DOHH2 (cell line): Measurements from ENCODE around the gene NR4A3.

Experiments
- EZH2phosphoT487 ChIP-seq: fragments of 200-600 bp; sonication (generic); IDR thresholded peaks from 2 replicates; pipeline ENCODE4 v1.6.1; 2017; ENCODE audit warnings: borderline replicate concordance, mild to moderate bottlenecking, antibody characterized with exemption, low read length, moderate library complexity, mixed read lengths
- TF ChIP-seq, protein P1 (sequence below): fragments of 200-600 bp; sonication (generic); IDR thresholded peaks from one replicate; pipeline ENCODE4 v1.5.1; 2014; ENCODE audit warnings: antibody characterized with exemption, mild to moderate bottlenecking, low read depth, low read length; ENCODE audit not compliant: poor library complexity, severe bottlenecking

DNA sequence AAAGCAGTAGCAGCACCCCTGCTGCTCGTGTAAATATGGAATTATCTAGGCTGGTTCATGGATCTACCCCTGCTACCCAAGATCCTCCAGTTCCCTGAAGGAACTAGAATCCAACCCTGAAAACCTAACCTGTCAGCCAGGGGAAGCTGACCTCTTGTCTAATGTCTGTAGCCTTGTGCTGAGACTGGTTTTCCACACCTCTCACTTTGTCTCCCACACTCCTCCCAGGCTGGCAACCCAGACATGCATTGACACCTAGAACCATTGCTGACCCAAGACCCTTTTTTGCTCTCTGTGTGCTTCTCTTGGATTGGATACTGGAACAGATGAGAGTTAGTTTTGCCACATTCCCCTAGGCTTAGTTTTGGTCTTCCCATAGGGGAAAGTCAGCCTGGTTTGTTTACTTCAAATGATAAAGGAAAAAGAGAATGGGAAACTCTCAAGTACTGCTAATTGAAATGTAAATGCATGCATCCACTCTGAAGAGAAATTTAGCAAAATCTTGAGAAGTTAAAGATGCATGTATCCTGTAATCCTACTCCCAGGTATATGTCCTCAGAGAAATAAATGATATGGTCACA lies 36.6 kb upstream of the NR4A3 start:
- TF ChIP-seq, protein P1, sequence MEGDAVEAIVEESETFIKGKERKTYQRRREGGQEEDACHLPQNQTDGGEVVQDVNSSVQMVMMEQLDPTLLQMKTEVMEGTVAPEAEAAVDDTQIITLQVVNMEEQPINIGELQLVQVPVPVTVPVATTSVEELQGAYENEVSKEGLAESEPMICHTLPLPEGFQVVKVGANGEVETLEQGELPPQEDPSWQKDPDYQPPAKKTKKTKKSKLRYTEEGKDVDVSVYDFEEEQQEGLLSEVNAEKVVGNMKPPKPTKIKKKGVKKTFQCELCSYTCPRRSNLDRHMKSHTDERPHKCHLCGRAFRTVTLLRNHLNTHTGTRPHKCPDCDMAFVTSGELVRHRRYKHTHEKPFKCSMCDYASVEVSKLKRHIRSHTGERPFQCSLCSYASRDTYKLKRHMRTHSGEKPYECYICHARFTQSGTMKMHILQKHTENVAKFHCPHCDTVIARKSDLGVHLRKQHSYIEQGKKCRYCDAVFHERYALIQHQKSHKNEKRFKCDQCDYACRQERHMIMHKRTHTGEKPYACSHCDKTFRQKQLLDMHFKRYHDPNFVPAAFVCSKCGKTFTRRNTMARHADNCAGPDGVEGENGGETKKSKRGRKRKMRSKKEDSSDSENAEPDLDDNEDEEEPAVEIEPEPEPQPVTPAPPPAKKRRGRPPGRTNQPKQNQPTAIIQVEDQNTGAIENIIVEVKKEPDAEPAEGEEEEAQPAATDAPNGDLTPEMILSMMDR = no peak
- TF ChIP-seq EZH2phosphoT487 = no peak
